IPS DF 6.9 (cell line): ENCODE measurements around the gene MARCHF3.

ENCODE experiments used
- DNase-seq: peaks from one replicate; pipeline ENCODE4 v3.0.0-alpha.2; 2013; ENCODE audit warnings: low read depth, low spot score
- H3K27ac ChIP-seq: one replicate; pipeline ENCODE4 v1.5.1; 2013; ENCODE audit warnings: low read length, control low read depth
- H3K27me3 ChIP-seq: 2 replicates; pipeline ENCODE4 v1.6.1; 2013; ENCODE audit warnings: mild to moderate bottlenecking, low read length; ENCODE audit not compliant: control insufficient read depth, insufficient read depth
- H3K36me3 ChIP-seq: 2 replicates; pipeline ENCODE4 v1.6.1; 2013; ENCODE audit warnings: low read length; ENCODE audit not compliant: control insufficient read depth, insufficient read depth
- H3K4me1 ChIP-seq: 2 replicates; pipeline ENCODE4 v1.6.1; 2013; ENCODE audit warnings: low read length; ENCODE audit not compliant: control insufficient read depth, insufficient read depth
- H3K4me3 ChIP-seq: 2 replicates; pipeline ENCODE4 v1.5.1; 2013; ENCODE audit warnings: mild to moderate bottlenecking, low read length
- H3K9me3 ChIP-seq: 2 replicates; pipeline ENCODE4 v1.6.1; 2013; ENCODE audit warnings: low read length, inconsistent platforms; ENCODE audit not compliant: control insufficient read depth, insufficient read depth
- WGBS: extraction: QIAGEN DNeasy Blood & Tissue Kit; methylation state at CpG from one replicate; pipeline ENCODE4 v1.1.7; 2013; ENCODE audit warnings: mixed read lengths, missing lambda C conversion rate; ENCODE audit not compliant: insufficient read length, insufficient coverage; 5-methylcytosine and 5-hydroxymethylcytosine counted together

MARCHF3 gene

GRCh38 chr5:127030259-127031146 lies at the start of gene MARCHF3:
Gene MARCHF3, minus strand, starts transcription at chr5:127030558. Its CDS starts 112,387 bp downstream, at chr5:126918171.
- peaks cover 5% of the 10 kb centered on the region; the same call in 1 of the 2 replicates for H3K4me1 ChIP-seq
- DNase-seq = peak; percentile 85
- H3K36me3 ChIP-seq = no peaks in the 10 kb centered on the region
- WGBS = no CpG with 5 or more reads among the region's 97 CpGs
- peak within 1 kb of the TSS; percentile 88 for H3K4me3 ChIP-seq
- no peaks in the 10 kb centered on the region for H3K9me3 ChIP-seq
- peaks cover 4% of the 10 kb centered on the region; the same call in 1 of the 2 replicates for H3K27me3 ChIP-seq
- H3K27ac ChIP-seq = no peak within 1 kb of the TSS

- Histone ChIP-seq H3K36me3 (no peaks in the 10 kb centered on the region), H3K4me3 (no peak overlapping the region), H3K27ac (no peak overlapping the region), H3K4me1 (peaks cover 3% of the 10 kb centered on the region; the same call in 1 of the 2 replicates), H3K9me3 (no peaks in the 10 kb centered on the region), H3K27me3 (no peaks in the 10 kb centered on the region)
- no peak for DNase-seq
- WGBS = no CpG with 5 or more reads among the region's 9 CpGs
Measured at GRCh38 chr5:127079994-127080491, 49.7 kb upstream of the MARCHF3 start.

- Histone ChIP-seq H3K27ac (no peak overlapping the region), H3K9me3 (no peaks in the 10 kb centered on the region), H3K4me1 (peaks cover 5% of the 10 kb centered on the region), H3K36me3 (no peaks in the 10 kb centered on the region), H3K4me3 (no peak overlapping the region), H3K27me3 (no peaks in the 10 kb centered on the region)
- no CpG with 5 or more reads among the region's 1 CpG for WGBS
- DNase-seq = no peak
Measured at GRCh38 chr5:127077366-127077765, 47.0 kb upstream of the MARCHF3 start.

- Histone ChIP-seq H3K9me3 (no peaks in the 10 kb centered on the region), H3K27ac (no peak overlapping the region), H3K4me3 (no peak overlapping the region), H3K36me3 (no peaks in the 10 kb centered on the region), H3K4me1 (peaks cover 5% of the 10 kb centered on the region), H3K27me3 (no peaks in the 10 kb centered on the region)
- no peak for DNase-seq
- no CpG with 5 or more reads among the region's 4 CpGs for WGBS
Measured at GRCh38 chr5:127076315-127077129, 46.2 kb upstream of the MARCHF3 start.

GRCh38 chr5:127074466-127074865 lies 44.1 kb upstream of the MARCHF3 start:
- no peaks in the 10 kb centered on the region for H3K9me3 ChIP-seq
- WGBS = no CpG with 5 or more reads among the region's 3 CpGs
- no peak overlapping the region for H3K4me3 ChIP-seq
- H3K36me3 ChIP-seq = no peaks in the 10 kb centered on the region
- DNase-seq = no peak
- peaks cover 5% of the 10 kb centered on the region for H3K4me1 ChIP-seq
- no peaks in the 10 kb centered on the region for H3K27me3 ChIP-seq
- no peak overlapping the region for H3K27ac ChIP-seq

GRCh38 chr5:127072861-127073846 lies 42.8 kb upstream of the MARCHF3 start, which contains the start of gene C5orf63:
Gene C5orf63, minus strand, starts transcription at chr5:127073502. Its CDS starts 14,507 bp downstream, at chr5:127058995.
- DNase-seq = no peak
- no peaks in the 10 kb centered on the region for H3K9me3 ChIP-seq
- H3K4me1 ChIP-seq = peaks cover 5% of the 10 kb centered on the region
- no peaks in the 10 kb centered on the region for H3K27me3 ChIP-seq
- H3K36me3 ChIP-seq = no peaks in the 10 kb centered on the region
- no peak within 1 kb of the TSS for H3K4me3 ChIP-seq
- H3K27ac ChIP-seq = no peak within 1 kb of the TSS
- no CpG with 5 or more reads among the region's 56 CpGs for WGBS

GRCh38 chr5:127070243-127070642 lies 39.9 kb upstream of the MARCHF3 start:
- Histone ChIP-seq H3K9me3 (no peaks in the 10 kb centered on the region), H3K4me1 (peaks cover 2% of the 10 kb centered on the region; the same call in 1 of the 2 replicates), H3K4me3 (no peak overlapping the region), H3K36me3 (no peaks in the 10 kb centered on the region), H3K27ac (no peak overlapping the region), H3K27me3 (no peaks in the 10 kb centered on the region)
- WGBS = no CpG with 5 or more reads among the region's 2 CpGs
- DNase-seq = no peak

GRCh38 chr5:127068493-127069214 lies 38.3 kb upstream of the MARCHF3 start:
- Histone ChIP-seq H3K27me3 (no peaks in the 10 kb centered on the region), H3K4me1 (peaks cover 2% of the 10 kb centered on the region; the same call in 1 of the 2 replicates), H3K36me3 (no peaks in the 10 kb centered on the region), H3K9me3 (no peaks in the 10 kb centered on the region), H3K4me3 (no peak overlapping the region), H3K27ac (no peak overlapping the region)
- no peak for DNase-seq
- WGBS = no CpG with 5 or more reads among the region's 2 CpGs

- Histone ChIP-seq H3K27ac (no peak overlapping the region), H3K36me3 (no peaks in the 10 kb centered on the region), H3K9me3 (no peaks in the 10 kb centered on the region), H3K4me1 (no peaks in the 10 kb centered on the region), H3K4me3 (no peak overlapping the region), H3K27me3 (no peaks in the 10 kb centered on the region)
- no peak for DNase-seq
Measured at GRCh38 chr5:127066721-127067120, 36.4 kb upstream of the MARCHF3 start.
